Measurements from ENCODE around the gene TAF1A. TPM values are rescaled to one million over a fixed set of nuclear protein-coding genes. Genes with fewer than 3 reads are reported as not detected.

The TAF1A gene
- total RNA-seq, 1 donor from 2014 or later, result 6.1 TPM

- Mint-ChIP-seq H3K27me3 (ENCODE audit: unreplicated experiment) (no peaks in the 10 kb centered on the region), H3K4me3 (ENCODE audit: unreplicated experiment) (no peak overlapping the region), H3K4me1 (ENCODE audit: unreplicated experiment) (peaks cover 19% of the 10 kb centered on the region), H3K27ac (ENCODE audit: unreplicated experiment) (no peak overlapping the region), H3K9me3 (ENCODE audit: unreplicated experiment) (no peaks in the 10 kb centered on the region), H3K36me3 (ENCODE audit: unreplicated experiment) (no peaks in the 10 kb centered on the region)
- no peak for DNase-seq (ENCODE audit: extremely low spot score, unreplicated experiment)
- no peak for TF ChIP-seq CTCF (IDR thresholded peaks at IDR 0.05)
Measured at GRCh38 chr1:222543817-222544216, 45.9 kb downstream of the TAF1A start.

DNA sequence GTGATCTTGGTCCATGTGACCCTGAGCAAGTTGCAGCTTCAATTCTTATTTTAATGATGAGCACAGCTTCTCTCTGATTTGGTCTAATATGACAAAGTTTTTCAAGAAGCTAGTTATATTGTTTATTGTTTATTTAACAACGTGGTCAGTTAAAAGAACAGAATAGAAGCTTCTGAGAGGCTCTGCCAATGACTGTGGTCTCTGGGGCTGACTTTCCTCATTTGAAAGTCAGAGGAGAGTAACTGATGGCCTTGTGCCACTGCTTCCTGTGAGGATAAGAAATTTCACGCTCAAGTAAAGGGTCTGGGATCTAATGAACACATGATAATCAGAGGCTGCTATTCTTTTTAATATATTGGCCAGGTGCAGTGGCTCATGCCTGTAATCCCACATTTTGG lies 49.1 kb downstream of the TAF1A start:
- Mint-ChIP-seq H3K27ac (ENCODE audit: unreplicated experiment) (no peak overlapping the region), H3K36me3 (ENCODE audit: unreplicated experiment) (no peaks in the 10 kb centered on the region)

DNA sequence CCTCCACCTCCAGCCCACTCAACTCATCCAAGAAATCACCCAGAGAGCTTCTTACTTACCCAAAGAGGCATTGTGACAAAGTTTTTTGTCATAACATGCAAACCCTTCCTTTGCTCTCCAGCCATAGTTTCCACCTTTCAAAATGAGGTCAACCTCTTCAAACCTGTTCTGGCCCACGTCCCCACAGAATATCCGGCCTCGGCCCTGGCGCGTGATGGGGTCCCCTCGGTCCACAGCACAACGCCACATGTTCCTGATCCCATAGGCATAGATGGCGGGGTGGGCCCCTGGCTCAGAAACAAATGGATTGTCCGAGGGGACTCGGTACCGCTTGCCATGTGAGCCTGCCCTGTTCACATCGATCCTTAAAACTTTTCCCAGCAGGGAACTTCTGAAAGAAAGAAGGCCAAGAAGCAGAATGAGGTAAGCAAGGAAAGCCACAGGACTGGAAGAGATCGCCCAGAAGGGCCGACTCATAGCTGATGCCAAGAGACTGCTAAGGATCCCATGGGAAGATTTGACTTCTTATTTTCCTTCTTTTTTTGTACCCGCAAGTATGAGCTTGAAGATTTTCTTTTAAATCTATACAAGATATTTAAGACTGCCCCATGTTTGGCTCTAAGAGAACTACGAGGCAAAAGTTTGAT lies 49.7 kb downstream of the TAF1A start:
- DNase-seq (ENCODE audit: extremely low spot score, unreplicated experiment), result no peak

More for the DNA sequence above, 49.1 kb downstream of the TAF1A start:
- Mint-ChIP-seq H3K4me3 (ENCODE audit: unreplicated experiment) (no peak overlapping the region), H3K4me1 (ENCODE audit: unreplicated experiment) (no peaks in the 10 kb centered on the region), H3K9me3 (ENCODE audit: unreplicated experiment) (no peaks in the 10 kb centered on the region), H3K27me3 (ENCODE audit: unreplicated experiment) (peaks cover 10% of the 10 kb centered on the region)
- no peak for TF ChIP-seq CTCF (IDR thresholded peaks at IDR 0.05)
- DNase-seq (ENCODE audit: extremely low spot score, unreplicated experiment), result no peak

GRCh38 chr1:222535455-222535854 lies 54.3 kb downstream of the TAF1A start:
- H3K36me3 Mint-ChIP-seq (ENCODE audit: unreplicated experiment), result no peaks in the 10 kb centered on the region
- H3K4me3 Mint-ChIP-seq (ENCODE audit: unreplicated experiment), result no peak overlapping the region
- no peaks in the 10 kb centered on the region for H3K9me3 Mint-ChIP-seq (ENCODE audit: unreplicated experiment)
- no peaks in the 10 kb centered on the region for H3K4me1 Mint-ChIP-seq (ENCODE audit: unreplicated experiment)
- H3K27me3 Mint-ChIP-seq (ENCODE audit: unreplicated experiment), result peaks cover 33% of the 10 kb centered on the region
- no peak for TF ChIP-seq CTCF (IDR thresholded peaks at IDR 0.05)
- no peak overlapping the region for H3K27ac Mint-ChIP-seq (ENCODE audit: unreplicated experiment)
- DNase-seq (ENCODE audit: extremely low spot score, unreplicated experiment), result no peak

More for the DNA sequence above, 49.7 kb downstream of the TAF1A start:
- H3K4me3 Mint-ChIP-seq (ENCODE audit: unreplicated experiment), result no peak overlapping the region
- H3K27me3 Mint-ChIP-seq (ENCODE audit: unreplicated experiment), result peaks cover 15% of the 10 kb centered on the region
- H3K9me3 Mint-ChIP-seq (ENCODE audit: unreplicated experiment), result no peaks in the 10 kb centered on the region
- no peak overlapping the region for H3K27ac Mint-ChIP-seq (ENCODE audit: unreplicated experiment)
- no peaks in the 10 kb centered on the region for H3K36me3 Mint-ChIP-seq (ENCODE audit: unreplicated experiment)
- H3K4me1 Mint-ChIP-seq (ENCODE audit: unreplicated experiment), result no peaks in the 10 kb centered on the region
- no peak for TF ChIP-seq CTCF (IDR thresholded peaks at IDR 0.05)

DNA sequence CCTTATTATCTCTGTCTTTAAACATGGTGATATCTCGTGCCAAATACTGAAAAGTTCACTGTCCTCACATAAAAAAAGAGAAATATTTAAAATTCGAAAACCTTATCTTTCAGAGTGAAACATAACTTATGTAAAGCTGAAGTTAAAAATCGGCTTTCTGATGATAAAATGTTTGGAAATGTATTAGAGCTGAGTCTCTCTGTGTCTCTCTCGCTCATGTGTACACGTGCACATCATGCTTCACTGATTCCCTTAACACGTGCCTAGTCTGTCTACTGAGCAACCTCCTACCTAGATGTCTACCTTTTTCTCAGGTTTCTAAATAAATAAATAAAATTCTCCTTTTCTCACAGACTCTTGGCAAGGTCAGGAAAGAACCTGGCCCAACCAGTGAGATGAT lies 58.9 kb downstream of the TAF1A start:
- Mint-ChIP-seq H3K36me3 (ENCODE audit: unreplicated experiment) (no peaks in the 10 kb centered on the region), H3K4me1 (ENCODE audit: unreplicated experiment) (no peaks in the 10 kb centered on the region), H3K27ac (ENCODE audit: unreplicated experiment) (no peak overlapping the region), H3K4me3 (ENCODE audit: unreplicated experiment) (no peak overlapping the region), H3K27me3 (ENCODE audit: unreplicated experiment) (peaks cover 32% of the 10 kb centered on the region), H3K9me3 (ENCODE audit: unreplicated experiment) (no peaks in the 10 kb centered on the region)
- no peak for TF ChIP-seq CTCF (IDR thresholded peaks at IDR 0.05)
- DNase-seq (ENCODE audit: extremely low spot score, unreplicated experiment), result no peak
